Femur (tissue), 1 donor: ENCODE results near the gene ADAMTS9.

Source experiments
- DNase-seq: peaks from one replicate; pipeline ENCODE4 v3.0.0-alpha.2; 2017

Gene ADAMTS9, protein sequence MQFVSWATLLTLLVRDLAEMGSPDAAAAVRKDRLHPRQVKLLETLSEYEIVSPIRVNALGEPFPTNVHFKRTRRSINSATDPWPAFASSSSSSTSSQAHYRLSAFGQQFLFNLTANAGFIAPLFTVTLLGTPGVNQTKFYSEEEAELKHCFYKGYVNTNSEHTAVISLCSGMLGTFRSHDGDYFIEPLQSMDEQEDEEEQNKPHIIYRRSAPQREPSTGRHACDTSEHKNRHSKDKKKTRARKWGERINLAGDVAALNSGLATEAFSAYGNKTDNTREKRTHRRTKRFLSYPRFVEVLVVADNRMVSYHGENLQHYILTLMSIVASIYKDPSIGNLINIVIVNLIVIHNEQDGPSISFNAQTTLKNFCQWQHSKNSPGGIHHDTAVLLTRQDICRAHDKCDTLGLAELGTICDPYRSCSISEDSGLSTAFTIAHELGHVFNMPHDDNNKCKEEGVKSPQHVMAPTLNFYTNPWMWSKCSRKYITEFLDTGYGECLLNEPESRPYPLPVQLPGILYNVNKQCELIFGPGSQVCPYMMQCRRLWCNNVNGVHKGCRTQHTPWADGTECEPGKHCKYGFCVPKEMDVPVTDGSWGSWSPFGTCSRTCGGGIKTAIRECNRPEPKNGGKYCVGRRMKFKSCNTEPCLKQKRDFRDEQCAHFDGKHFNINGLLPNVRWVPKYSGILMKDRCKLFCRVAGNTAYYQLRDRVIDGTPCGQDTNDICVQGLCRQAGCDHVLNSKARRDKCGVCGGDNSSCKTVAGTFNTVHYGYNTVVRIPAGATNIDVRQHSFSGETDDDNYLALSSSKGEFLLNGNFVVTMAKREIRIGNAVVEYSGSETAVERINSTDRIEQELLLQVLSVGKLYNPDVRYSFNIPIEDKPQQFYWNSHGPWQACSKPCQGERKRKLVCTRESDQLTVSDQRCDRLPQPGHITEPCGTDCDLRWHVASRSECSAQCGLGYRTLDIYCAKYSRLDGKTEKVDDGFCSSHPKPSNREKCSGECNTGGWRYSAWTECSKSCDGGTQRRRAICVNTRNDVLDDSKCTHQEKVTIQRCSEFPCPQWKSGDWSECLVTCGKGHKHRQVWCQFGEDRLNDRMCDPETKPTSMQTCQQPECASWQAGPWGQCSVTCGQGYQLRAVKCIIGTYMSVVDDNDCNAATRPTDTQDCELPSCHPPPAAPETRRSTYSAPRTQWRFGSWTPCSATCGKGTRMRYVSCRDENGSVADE (N-terminal part only)

DNA sequence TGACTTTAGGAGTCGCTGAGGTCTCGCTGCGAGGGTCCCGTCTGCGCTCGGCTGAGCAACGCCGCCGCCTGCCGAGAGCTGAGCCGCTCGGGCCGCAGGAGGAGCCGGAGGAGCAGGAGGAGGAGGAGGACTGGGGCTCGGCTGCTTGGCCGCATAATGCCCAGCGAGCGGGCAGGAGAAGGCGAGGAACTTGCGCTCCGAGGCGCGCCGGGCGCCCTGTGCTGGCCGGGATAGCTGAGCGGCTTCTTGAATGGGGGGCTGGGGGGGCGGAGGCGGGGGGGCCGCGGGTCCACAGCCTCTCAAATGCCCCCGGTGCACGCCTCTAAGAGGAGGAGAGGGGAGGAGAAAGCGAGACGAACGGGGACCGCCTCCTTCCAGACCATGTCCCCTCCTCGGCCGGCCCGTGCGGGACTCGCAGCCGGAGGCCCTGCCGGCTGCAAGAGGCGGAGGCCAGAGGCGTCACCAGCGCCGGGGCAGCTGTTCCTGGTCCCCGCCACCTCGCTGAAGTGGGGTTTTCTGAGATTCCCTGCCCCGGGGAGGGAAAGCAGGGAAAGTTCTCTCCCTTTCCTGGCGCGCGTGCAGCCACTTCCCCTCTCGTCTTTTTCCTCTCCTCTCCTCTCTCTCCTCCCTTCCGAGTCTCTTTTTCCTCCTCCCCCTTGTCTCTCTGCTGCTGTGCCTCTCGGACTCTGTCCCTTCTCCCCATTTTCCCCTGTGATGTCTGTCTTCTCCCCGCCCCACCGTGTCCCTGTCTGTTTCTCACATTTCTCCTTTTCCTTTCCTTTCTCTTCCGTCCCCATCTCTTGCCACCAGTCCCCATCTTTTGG, at the start of gene ADAMTS9:
Gene ADAMTS9 (minus strand): TSS at position 220 of the 824 bp plus-strand sequence. CDS start 343 bp downstream, outside the sequence.
- DNase-seq, result peak; percentile 96

- DNase-seq, result no peak
Observed at GRCh38 chr3:64732576-64732975, 44.8 kb upstream of the ADAMTS9 start.

DNA sequence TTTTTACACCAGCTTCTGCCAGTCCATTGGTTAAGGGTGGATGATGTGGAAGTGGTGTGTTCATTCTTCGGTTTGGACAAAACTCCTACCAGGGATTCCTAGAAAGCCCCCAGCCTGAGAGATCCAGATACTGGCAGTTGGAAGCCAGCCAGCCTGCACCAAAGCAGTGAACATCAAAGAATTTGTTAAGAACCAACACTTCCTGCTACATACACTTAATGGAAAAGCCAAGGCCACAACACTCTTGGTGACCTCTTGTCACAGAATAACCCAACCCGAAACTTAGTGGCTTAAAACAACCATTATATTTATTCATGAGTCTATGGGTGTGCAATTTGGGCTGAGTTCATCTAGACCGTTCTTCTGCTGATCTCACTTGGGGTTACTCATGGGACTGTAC, 42.9 kb upstream of the ADAMTS9 start:
- DNase-seq, result no peak

- DNase-seq, result no peak
Observed at GRCh38 chr3:64728994-64729393, 41.2 kb upstream of the ADAMTS9 start.

DNA sequence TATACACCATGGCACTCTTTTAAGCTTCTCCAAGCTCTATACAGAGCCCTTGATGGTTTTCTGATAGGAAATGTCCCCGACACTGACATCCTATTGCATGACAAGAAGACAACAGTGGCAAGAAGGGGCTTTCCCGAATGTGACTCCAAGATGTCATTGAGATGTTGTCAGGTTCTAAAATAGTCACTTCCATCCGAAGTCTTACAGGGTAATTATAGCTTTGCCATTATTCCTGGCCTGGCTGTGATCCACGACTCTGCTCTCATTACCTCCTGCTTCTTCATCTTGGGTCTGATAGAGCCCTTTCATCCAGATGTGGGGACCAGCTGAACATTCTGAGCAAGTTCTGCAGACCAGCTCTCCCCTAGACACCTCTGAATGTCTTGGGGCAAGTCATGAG, 40.6 kb upstream of the ADAMTS9 start:
- DNase-seq, result peak; percentile 40

- no peak for DNase-seq
Observed at GRCh38 chr3:64726414-64727090, 38.8 kb upstream of the ADAMTS9 start.

DNA sequence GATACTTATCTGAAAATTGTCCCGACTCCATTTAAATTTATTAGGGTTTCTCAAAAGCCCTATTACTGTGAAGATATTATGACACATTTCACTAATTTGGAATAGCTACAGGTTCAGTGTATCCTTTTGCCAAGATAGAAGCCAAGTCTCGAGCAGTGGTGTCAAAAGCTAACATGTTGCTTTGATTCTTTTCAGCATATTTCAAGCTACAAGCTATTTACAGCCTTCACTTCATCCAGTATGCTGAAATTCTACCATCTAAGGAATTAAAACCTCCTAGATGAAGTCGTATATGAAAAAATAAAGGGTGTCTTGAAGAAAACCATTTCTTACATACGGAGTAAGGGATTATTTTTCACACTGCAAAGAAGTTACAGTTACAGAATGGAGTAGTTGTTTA, 31.2 kb upstream of the ADAMTS9 start:
- no peak for DNase-seq

DNA sequence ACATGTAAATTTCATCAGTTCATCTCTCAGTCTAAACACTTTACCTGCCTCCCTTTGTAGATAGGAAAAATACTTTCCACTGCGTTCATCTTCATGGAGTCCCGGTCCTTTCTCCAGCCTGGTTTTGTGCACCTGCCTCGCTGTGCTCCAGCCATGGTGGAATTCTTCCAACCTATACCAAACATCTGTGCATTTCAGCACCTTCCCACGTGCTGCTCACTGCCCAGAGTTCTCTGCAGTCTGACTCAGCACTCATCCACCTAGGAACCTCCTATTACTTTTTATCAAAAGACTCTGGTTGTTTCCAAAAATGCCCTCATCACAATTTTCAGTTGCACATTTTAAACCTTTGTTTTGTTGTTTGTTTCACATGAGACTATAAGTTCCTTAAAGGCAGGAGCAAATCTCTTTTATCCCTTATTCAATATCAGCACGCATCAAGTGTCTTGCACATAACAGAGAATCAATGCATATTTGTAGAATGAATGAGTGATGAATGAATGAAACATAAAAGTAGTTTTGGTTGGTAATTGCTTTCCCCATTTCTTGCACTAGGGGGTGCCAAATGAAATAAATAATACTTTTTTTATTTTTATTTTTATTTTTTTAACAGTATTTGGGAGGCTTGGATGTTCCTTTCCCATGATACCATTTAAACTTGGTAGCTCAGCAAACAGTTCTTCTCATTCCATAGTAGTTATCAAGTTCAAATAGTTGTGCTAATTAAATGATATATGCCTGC, 30.2 kb upstream of the ADAMTS9 start:
- DNase-seq, result no peak

GRCh38 chr3:64717411-64717810, 29.6 kb upstream of the ADAMTS9 start:
- DNase-seq, result no peak

DNA sequence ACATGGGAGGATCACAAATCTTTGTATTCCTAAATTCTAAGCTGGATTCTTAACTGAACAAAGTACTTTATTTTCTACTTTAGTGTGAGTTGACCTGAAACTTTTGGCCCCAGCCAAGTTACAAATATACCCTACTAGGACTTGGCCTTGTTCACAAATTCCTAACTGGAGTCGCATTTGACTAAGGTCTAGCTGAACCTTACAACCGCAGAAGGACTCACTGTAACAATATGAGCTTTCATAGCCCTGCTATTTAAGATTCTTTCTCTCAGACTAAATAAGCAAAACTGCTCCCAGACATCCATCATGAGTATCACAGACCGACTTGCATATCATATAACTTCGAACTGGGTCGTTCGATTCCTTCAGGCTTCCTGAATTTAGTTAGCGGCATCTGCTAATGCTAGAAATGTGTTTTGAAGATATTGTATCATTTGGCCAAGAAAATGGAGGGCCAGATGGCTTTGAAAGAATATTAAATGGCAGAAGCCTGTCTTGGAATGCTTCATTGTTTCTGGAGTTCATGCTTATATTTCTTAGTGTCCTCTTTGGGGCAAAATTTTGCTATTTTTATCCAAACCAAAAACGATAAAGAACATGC, 28.4 kb upstream of the ADAMTS9 start:
- DNase-seq, result no peak

DNA sequence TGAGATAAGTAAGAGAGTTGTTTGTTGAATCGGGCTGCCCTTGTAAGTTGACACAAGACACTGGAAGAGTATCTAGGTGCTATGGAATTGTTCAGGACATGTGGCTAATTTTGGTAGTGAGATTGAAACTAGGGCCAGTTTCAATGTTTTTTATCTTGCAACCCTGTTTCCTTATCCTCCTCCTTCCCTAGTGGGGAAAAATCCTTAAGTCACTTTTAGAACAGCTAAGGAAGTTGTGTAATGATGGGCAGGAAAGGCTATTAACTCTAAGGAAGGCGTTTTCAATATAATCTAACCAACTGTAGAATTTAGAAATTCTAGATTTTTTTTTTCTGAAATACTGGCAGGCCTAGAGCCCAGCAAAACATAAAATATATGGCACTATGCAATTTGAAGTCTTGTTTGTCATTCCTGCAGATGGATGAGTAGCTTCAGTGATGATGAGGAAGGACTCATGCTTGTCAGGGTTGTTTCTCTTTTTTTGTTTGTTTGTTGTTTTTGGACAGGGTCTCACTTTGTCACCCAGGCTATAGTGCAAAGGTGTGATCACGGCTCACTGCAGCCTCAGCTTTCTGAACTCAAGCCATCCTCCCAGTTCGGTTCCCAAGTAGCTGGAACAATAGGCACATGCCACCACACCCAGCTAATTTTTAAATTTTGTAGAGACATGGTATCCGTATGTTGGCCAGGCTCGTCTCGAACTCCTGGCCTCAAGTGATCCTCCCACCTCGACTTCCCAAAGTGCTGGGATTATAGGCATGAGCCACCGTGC, 27.6 kb upstream of the ADAMTS9 start:
- no peak for DNase-seq

GRCh38 chr3:64708456-64708855, 20.7 kb upstream of the ADAMTS9 start:
- no peak for DNase-seq

- DNase-seq, result no peak
Observed at GRCh38 chr3:64705946-64706345, 18.1 kb upstream of the ADAMTS9 start.

DNA sequence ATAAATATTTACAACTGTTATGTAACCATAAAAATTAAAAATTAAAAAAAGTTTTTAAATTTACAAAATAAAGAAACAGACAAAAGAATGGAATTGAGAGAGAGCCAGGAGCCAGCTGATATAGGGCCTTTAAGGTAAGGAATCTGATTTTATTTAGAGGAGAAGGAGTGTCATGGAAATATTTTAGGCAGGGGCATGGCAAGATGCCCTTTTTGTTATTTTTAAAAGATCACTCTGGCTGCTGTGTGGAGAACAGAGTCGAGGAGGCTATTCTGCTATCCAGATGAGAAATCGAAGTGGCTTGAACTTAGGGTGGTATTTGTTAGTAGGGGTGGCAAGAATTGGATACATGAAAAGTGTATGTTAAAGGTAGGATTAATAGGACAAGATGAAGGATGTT, 9.1 kb upstream of the ADAMTS9 start:
- no peak for DNase-seq

- DNase-seq, result no peak
Observed at GRCh38 chr3:64694114-64694513, 6.3 kb upstream of the ADAMTS9 start.

GRCh38 chr3:64693031-64693430, 5.2 kb upstream of the ADAMTS9 start:
- DNase-seq, result no peak

GRCh38 chr3:64691051-64691450, 3.3 kb upstream of the ADAMTS9 start:
- DNase-seq, result no peak

DNA sequence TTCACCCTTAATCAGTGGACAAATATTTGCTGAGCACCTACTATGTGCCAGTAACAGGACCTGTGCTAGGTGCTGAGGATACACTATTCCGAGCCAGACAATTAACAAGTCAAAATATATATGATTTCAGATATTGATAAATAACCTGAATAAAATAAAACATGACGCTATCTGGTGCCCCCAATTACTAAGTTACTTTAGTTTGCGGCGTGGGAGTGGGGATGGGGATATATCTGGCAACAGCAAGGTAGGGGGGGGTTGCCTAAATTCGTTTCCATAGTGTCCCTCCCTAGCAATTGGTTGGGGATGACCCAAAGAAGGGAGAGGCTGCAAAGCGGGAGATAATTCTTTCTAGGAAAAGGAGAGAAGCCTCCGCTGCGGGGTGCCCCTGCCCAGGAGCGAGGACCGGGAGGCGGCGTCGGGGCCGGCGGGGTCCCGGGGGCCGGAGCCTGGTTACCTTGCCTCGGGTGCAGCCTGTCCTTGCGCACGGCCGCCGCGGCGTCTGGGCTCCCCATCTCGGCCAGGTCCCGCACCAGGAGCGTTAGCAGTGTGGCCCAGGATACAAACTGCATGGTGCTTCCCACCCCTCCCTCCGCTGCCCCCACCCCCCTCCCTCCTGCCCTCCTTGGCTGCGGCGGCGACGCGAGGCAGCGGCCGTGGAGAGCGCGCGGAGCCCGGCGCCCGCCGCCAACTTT, 567 bp downstream of the ADAMTS9 start:
- no peak for DNase-seq

DNA sequence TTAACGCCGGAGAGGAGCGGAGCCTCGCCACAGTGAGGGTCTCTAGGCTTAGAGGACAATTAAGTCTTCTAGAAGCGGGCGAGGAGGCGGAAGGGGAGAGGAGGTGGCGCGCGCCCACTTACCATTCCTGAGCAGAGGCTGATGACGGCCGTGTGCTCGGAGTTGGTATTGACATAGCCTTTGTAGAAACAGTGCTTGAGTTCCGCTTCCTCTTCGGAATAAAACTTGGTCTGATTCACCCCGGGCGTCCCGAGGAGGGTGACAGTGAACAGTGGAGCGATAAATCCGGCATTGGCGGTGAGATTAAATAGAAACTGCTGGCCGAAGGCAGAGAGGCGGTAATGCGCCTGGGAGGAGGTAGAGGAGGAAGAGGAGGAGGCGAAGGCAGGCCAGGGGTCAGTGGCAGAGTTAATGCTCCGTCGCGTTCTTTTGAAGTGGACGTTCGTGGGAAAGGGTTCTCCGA, 1.3 kb downstream of the ADAMTS9 start:
- no peak for DNase-seq
